Measurements from ENCODE around the gene IQCC. TPM values are rescaled to one million over a fixed set of nuclear protein-coding genes. Genes with fewer than 3 reads are reported as not detected.
"Not testable (repeated sequence)": the region's sequence is repeated elsewhere in the genome, so short reads cannot be mapped to it uniquely, and the experiment has no call there.

Gene IQCC
- total RNA-seq, result 1 to 10 TPM; 5.8 to 6.3 TPM

DNA sequence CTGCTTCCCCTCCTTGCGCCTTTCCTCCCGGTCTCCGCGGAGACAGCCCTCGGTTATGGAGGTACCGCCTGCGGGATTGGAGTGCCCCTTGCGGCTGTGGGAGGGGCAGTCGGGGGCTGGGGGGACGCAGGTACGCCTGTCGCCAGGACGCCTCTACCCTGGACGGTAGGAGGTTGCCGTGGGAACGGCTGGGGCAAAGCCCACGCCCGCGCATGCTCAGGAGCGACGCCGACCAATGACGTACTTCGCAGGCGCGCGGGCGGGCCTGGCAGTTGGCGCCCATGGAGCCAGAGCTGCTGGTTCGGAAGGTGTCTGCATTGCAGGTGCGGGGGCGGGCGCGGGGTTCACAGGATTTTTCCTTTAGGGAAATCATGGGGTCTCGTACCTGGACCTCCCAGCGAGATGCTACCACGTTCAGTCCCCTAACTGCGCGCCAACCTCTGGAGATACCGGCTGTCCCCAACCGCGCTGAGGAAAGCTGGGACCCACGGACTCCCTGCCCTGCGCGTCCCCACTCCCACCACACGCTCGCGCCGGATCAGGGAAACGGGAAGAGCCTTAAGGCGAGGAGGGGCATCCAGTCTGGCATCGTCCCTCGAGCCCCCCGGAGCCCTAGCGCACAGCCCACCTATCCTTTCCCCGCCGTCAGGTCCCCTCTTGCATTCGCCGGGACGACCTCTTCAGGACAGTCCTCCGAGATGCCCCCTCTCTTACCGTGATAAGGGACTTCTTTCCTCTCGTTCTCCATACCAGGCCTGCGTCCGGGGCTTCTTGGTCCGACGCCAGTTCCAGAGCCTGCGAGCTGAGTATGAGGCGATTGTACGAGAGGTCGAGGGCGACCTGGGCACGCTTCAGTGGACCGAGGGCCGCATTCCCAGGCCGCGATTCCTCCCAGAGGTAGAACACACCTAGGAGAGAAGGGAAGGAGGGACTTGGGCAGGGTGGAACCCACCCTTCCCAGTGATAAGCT is at the start of gene IQCC:
Gene IQCC (plus strand): TSS at position 271 of the 970 bp plus-strand sequence. CDS start 11 bp downstream, at position 282.
- CTCF ChIA-PET, result interaction anchor here (0.7 to 3.2 kb wide), 6 partner anchors 8 to 203 kb away, joined by 3 to 20 read pairs (median 4); no protein-coding TSS in a partner anchor
- POLR2A ChIA-PET, result interaction anchor here (0.6 to 1.2 kb wide), 6 partner anchors 11 to 102 kb away, joined by 3 to 11 read pairs (median 3); no protein-coding TSS in a partner anchor

DNA sequence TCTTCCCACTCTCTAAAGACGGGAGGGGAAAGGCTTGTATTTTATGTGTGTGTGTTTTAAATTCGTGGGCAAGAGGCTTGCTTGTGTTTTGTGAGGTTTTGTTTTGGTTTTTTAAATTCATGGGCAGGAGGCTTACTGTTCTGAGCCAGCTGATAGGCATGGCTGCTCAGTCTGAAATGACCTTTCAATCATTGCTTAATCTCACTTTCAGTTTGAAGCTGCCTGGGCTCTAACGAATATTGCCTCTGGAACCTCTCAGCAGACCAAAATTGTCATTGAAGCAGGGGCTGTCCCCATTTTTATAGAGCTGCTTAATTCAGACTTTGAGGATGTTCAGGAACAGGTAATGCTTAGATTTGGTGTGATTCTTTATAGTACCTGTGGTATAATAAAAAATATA is 46.3 kb upstream of the IQCC start:
- CTCF ChIA-PET, result no interaction called here
- POLR2A ChIA-PET, result no interaction called here

DNA sequence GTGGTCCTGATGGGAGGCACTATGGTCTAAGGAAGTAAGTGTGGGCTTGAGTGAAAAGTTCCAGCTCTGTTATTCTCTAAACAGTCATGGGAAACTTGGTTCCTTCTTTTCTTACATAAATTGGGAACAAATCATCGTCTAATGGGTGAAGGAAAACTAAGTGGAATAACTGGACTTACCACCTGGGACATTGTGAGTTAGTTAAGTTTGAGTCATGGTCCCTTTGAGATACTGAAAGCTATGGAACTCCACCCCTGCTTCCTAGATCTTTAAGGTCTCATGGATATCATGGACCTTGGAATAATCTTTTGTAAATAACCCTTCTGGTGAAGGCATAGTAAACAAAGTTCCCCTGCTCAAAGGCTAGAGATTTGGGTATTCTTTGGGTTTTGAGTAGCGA is 42.1 kb upstream of the IQCC start:
- ChIA-PET CTCF (no interaction called here), POLR2A (no interaction called here)

DNA sequence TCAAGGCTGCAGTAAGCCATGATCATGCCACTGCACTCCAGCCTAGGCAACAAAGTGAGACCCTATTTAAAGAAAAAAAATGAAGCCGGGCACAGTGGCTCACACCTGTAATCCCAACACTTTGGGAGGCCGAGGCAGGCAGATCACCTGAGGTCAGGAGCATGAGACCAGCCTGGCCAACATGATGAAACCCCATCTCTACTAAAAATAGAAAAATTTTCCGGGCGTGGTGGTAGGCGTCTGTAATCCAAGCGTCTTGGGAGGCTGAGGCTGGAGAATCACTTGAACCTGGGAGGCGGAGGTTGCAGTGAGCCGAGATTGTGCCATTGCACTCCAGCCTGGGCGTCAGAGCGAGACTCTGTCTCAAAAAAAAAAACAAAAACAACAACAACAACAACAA is 39.8 kb upstream of the IQCC start:
- POLR2A ChIA-PET, CTCF ChIA-PET: not testable (repeated sequence)

DNA sequence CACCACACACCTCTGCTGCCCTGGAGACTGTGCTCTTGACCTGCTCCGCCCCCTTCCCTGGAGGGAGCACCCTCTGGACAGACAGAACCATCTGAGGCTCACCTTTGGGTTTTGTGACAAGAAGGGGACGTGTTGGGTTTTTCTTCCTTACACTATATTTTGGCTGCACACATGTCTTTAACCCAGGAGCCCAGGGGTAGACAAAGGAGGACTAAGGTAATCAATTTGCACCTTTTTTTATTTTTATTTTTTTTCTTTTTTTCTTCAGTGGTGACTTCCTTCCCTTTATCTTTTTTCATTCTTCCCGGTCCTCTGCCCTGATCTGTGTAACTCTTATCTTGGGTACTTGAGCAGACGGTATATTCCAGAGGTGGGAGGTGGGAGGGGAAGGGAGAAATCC is 34.5 kb upstream of the IQCC start:
- ChIA-PET CTCF (no interaction called here), POLR2A (no interaction called here)

DNA sequence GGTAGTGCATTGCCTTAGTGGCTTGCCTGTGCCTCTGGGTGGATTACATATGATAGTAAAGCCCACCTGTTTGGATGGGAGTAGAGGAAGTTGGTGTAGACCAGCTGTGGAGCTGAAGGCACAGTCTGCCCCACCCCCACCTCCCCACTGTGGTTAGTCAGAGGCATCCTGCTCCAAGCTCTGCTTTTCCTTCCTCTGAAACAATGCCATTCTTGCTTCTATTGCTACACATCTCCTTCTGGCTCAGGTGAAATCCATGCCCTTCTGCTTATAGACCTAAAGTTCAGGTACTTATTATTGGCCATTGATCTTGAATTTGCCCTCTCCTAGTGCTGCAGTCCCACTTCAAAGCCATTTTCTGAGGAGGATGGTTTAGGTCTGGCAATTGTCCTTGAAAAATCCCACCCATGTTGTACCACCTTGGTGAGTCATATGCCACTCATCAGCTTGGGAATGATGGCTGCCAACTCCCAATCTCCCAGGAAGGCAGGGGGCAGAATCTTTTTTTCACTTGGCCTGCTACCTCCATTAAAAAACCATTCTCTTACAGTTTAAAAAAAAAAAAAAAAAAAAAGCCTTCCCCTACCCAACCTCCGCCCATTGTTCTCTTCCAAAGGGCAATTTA is 32.7 kb upstream of the IQCC start:
- ChIA-PET CTCF (interaction anchor here (0.7 kb wide), 1 partner anchor 86 kb away, joined by 3 read pairs; no protein-coding TSS in a partner anchor), POLR2A (no interaction called here)

DNA sequence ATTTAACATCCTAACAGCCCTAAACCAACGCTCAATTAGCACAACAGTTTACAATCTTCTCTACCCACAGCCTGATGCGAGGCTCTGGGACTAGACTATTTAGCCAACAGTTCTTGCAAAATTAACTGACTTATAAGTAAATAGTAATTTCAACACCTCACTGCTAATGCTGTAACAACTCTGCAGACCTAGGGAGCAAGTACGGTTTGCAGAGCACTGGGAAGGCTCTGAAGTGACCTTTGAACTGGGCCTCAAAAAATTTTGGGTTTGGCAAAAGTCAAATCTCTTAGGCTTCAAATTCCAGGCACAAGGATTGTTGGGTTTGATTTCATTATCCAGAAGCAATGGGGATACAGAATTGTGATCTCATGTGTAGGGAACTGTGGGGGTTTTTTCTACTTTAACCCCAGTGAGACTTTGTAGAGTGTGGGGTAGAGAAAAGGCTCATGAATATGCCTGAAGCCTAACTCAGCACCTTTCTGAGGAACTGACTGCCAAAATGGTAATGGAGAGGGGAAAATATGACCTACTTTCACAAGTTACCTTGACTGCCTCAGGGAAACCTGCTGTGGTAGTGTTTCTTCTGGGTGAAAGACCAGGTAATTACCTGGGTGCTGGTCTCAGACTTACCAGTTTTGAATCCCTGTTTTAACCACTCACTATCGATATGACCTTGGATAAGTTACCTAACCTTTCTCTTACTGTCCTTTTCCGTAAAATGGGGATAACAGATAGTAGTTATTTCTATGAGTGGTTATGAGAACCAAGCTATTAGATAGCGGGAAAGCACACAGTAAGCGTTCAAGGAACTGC is 26.9 kb upstream of the IQCC start:
- ChIA-PET POLR2A (interaction anchor here (0.8 to 2.1 kb wide), 5 partner anchors 14 to 106 kb away, joined by 3 to 17 read pairs (median 6); partner anchors contain the start of genes KPNA6 and TMEM39B), CTCF (interaction anchor here (1.0 kb wide), 1 partner anchor 54 kb away, joined by 3 read pairs; no protein-coding TSS in a partner anchor)

DNA sequence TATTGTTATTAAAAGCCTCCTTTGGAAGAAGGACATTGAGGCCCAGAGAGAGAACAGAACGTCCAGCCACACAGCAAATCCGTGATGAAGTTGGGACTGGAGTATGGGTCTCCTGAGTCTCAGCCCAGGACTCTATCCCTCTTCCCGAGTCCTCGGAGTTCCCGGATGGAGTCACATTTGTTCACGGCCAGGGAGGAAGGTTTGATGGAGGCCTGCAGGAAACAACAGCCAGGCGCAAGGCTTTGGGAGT is 26.4 kb upstream of the IQCC start:
- CTCF ChIA-PET, result no interaction called here
- POLR2A ChIA-PET, result interaction anchor here (0.8 to 2.1 kb wide), 7 partner anchors 14 to 106 kb away, joined by 3 to 17 read pairs (median 6); partner anchors contain the start of genes CCDC28B, KPNA6 and TMEM39B

DNA sequence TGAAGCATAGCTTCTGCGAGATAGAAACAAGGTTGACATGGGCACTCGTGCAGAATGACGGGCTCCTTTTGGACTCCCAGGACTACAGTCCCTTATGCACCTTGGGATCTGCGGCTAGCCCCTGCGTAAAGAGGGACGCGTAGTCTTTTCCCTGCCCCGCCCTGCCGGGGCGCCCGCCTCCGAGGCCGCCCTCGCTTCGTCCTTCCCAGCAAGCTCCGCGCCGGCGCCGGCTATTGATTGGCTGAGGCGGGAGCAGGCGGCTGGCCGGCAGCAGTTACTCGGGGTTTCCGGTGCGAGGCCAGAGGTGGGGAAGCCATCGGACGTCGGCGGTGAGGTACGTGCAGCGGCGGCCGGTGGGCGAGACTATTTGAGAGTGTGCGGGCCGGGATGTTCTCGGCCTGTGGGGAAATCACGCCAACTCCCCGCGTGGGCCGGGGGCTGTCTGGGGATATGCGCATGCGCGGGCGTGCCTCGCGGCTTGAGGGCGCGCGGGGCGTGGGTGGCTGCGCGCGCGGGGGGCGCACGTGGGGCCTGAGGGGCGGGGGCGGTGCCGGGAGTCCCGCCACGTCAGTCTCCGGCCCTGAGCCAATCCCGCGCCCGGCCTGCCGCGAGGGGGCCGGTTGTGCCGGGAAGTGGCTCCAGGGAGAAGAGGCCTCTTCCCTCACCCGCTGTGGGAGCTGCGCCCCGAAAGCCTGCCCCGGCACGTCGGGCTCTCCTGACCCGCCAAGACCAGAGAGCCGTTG is 25.9 kb upstream of the IQCC start, which contains the start of gene TXLNA:
Gene TXLNA (plus strand): TSS at position 233 of the 743 bp plus-strand sequence. CDS start 671 bp downstream, outside the sequence.
- ChIA-PET POLR2A (interaction anchor here (0.8 to 2.1 kb wide), 11 partner anchors 13 to 215 kb away, joined by 3 to 17 read pairs (median 4); partner anchors contain the start of genes BSDC1, CCDC28B, KPNA6 and TMEM39B), CTCF (interaction anchor here (2.3 kb wide), 1 partner anchor 18 kb away, joined by 6 read pairs; no protein-coding TSS in a partner anchor)

DNA sequence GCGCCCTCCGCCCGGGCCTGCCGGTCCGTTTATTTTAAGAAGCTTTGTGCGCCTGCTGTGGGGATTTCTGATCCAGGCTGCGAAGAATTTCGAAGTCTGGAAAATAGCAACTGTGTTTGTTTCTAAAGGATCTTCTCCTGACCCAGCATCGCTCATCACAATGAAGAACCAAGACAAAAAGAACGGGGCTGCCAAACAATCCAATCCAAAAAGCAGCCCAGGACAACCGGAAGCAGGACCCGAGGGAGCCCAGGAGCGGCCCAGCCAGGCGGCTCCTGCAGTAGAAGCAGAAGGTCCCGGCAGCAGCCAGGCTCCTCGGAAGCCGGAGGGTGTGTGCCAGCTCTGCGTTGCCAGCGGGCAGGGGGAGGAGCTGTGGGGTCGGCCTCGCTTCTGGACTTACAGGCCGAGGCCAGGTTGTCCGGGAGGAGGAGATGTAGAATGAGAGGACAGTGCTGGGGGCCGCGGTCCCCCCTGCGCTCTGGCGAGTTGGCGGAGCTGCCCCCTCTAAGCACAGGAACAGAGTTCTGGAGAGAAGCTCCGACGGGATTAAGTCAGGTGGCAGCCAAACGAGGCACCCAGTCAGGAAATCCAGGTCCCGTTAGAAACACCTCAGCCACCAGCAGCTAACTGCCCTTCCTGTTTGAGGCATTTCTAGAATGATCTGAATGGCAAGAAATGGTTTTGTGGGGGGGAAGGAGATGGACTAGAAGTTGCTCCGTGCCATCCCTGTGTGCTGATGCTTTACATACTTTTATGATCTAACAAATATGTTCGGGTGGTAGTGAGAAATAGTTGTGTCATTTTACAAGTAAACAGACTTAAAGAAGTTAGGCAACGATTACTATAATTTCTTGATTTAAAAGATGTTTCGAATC is 25.0 kb upstream of the IQCC start:
- CTCF ChIA-PET, result interaction anchor here (1.0 to 2.3 kb wide), 2 partner anchors 17 to 36 kb away, joined by 3 to 6 read pairs; no protein-coding TSS in a partner anchor
- POLR2A ChIA-PET, result interaction anchor here (0.9 to 2.1 kb wide), 11 partner anchors 12 to 214 kb away, joined by 3 to 17 read pairs (median 5); partner anchors contain the start of genes BSDC1, CCDC28B, KPNA6 and TMEM39B

DNA sequence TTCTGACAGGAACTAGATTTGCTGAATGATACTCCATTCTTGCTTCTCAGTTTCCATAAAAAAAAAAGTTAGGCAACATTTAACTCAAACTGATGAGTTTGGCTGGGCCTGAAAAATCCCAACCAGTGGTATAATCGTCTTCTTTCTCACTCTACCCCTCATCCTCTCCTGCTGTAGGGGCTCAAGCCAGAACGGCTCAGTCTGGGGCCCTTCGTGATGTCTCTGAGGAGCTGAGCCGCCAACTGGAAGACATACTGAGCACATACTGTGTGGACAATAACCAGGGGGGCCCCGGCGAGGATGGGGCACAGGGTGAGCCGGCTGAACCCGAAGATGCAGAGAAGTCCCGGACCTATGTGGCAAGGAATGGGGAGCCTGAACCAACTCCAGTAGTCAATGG is 24.4 kb upstream of the IQCC start:
- CTCF ChIA-PET, result interaction anchor here (1.0 to 2.3 kb wide), 2 partner anchors 16 to 37 kb away, joined by 3 to 6 read pairs; no protein-coding TSS in a partner anchor
- POLR2A ChIA-PET, result interaction anchor here (0.5 to 2.1 kb wide), 4 partner anchors 12 to 368 kb away, joined by 6 to 10 read pairs (median 7); partner anchors contain the start of gene CCDC28B

DNA sequence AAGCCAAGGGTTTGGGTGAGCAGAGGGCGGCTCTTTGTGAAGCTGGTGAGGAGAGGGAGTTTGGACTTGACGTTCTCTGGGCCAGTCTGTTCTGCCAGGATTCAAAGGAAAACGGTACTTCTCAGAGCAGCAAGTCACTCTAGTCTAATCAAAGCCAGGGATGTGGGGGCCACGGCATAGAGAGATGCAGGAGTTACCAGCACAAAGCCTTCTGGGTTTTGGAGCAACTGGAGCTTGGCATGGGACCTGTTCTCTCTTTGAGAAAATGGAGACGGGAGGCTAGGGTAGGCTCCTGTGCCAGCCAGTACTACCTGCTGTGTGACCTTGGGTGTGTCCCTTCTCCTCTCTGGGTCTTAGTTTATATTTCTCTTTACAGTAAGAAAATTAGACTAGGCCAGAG is 23.9 kb upstream of the IQCC start:
- ChIA-PET POLR2A (interaction anchor here (0.5 kb wide), 1 partner anchor 368 kb away, joined by 7 read pairs; no protein-coding TSS in a partner anchor), CTCF (interaction anchor here (0.8 to 2.3 kb wide), 4 partner anchors 16 to 74 kb away, joined by 3 to 6 read pairs (median 3); partner anchors contain the start of gene KPNA6)

DNA sequence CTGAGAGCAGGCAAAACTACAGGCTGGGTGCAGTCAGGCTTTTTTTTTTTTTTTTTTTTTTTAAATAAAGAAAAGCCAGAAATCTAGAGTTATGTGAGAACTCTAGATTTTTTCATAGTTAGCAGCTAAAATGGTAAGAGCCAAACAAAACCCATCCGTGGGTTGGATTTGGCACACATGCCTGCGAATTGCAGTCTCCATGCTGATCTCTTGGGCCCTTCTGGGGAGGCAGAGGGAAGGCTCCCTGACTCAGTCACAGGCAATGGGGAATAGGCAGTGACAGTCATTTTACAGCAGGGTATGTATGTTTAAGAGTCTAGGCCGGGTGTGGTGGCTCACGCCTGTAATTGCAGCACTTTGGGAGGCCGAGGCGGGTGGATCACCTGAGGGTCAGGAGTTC is 23.4 kb upstream of the IQCC start:
- CTCF ChIA-PET, result interaction anchor here (0.8 to 0.9 kb wide), 2 partner anchors 66 to 74 kb away, joined by 3 read pairs; partner anchors contain the start of gene KPNA6
- POLR2A ChIA-PET, result no interaction called here

DNA sequence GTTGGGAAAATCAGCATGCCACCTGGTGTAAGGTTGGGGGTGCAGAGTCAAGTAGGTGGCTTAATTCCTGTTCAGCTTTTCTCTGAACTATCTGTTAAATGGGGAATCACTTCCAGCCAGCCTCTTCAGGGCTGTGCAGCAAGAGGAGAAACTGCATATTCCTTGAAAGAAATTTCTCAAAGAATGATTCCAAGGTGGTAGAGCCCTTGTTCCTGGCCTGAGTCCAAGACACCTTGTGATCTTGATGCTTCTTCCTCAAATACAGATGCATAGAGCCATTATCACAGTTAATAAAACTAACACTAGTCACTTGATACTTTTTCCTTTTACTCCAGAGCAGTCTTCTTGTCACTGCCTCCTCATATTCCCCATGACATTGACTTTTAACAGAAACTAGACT is 20.8 kb upstream of the IQCC start:
- CTCF ChIA-PET, result interaction anchor here (1.0 to 2.1 kb wide), 2 partner anchors 13 to 49 kb away, joined by 3 to 8 read pairs; no protein-coding TSS in a partner anchor
- POLR2A ChIA-PET, result interaction anchor here (0.6 kb wide), 1 partner anchor 57 kb away, joined by 4 read pairs; no protein-coding TSS in a partner anchor

DNA sequence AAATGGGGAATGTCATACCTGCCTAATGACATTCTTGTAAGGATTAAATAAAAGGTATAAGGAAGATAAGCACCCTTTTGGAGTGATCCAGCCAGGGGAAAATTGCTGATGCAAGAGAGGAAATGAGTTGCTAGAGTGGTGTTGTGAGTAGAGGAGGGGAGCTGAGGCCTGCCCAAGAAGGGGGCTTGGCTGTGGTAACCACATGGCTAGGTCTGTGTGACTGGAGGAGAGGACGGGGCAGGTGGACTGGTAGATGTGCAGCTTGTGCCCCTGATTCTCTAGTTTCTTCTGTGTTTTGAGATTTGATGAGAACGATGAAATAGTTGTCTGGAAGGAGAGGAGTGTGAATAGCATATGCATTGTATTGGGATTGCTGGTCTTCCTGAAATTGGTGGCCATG is 19.4 kb upstream of the IQCC start:
- POLR2A ChIA-PET, result no interaction called here
- CTCF ChIA-PET, result interaction anchor here (1.6 to 2.1 kb wide), 2 partner anchors 12 to 30 kb away, joined by 3 to 8 read pairs; no protein-coding TSS in a partner anchor

DNA sequence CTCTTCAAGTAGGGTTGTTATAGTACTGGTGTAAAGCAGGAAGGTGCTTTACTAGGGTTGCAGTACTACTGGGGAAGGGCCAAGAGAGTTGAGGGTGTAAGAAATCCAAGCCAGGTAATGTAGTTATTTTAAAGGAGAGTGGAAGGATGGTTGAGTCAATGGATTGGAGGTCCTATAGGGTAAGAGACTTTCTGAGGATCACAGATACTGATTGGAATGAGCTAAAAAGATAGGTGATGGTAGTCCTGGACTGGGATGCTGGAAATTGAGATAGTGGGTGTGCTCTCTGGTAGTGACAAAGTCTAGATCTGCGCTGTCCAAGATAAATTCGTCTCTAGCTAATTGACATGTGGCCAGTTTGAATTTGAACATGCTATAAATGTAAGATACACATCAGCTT is 19.0 kb upstream of the IQCC start:
- CTCF ChIA-PET, result interaction anchor here (0.7 to 1.6 kb wide), 2 partner anchors 9 to 30 kb away, joined by 3 read pairs; no protein-coding TSS in a partner anchor
- POLR2A ChIA-PET, result no interaction called here

DNA sequence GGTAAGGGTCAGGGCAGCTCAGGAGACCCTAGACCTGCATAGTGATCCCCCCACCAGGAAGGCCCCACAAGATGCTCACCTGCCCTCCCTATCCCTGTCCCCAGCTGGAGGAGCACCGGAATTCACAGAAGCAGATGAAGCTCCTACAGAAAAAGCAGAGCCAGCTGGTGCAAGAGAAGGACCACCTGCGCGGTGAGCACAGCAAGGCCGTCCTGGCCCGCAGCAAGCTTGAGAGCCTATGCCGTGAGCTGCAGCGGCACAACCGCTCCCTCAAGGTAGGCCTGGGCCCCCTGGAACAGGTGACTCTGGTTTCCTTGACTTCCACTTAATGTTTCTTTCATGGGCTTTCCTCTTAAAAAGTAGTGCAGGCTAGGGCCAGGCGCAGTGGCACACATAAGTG is 17.6 kb upstream of the IQCC start:
- ChIA-PET POLR2A (interaction anchor here (0.7 kb wide), 1 partner anchor 70 kb away, joined by 4 read pairs; no protein-coding TSS in a partner anchor), CTCF (no interaction called here)
